Dedifferentiated amniotic fluid mesenchymal stem cell (primary cell): ENCODE results near the gene TMEM39B.
"Not testable (repeated sequence)": the region's sequence is repeated elsewhere in the genome, so short reads cannot be mapped to it uniquely, and the experiment has no call there.

Source experiments
- DNase-seq: peaks from one replicate; pipeline ENCODE4 v3.0.0-alpha.2; 2016; ENCODE audit errors: extremely low spot score

TMEM39B gene

GRCh38 chr1:32068957-32069588 lies 3.7 kb upstream of the TMEM39B start:
- DNase-seq = no peak

GRCh38 chr1:32071758-32072621 lies 749 bp upstream of the TMEM39B start:
- peak; percentile 30 for DNase-seq

GRCh38 chr1:32073299-32074229 lies 825 bp downstream of the TMEM39B start:
- DNase-seq = peak; percentile 87

- no peak for DNase-seq
These were observed 2.1 kb downstream of the TMEM39B start for GRCh38 chr1:32074841-32075240.

- DNase-seq = no peak
These were observed 4.7 kb downstream of the TMEM39B start for GRCh38 chr1:32077451-32077850.

- DNase-seq = no peak
These were observed 9.3 kb downstream of the TMEM39B start for GRCh38 chr1:32082022-32082421.

- not testable (repeated sequence) for DNase-seq
These were observed 13.6 kb downstream of the TMEM39B start for GRCh38 chr1:32086381-32086780.

GRCh38 chr1:32091176-32091575 lies 18.4 kb downstream of the TMEM39B start:
- DNase-seq = no peak

GRCh38 chr1:32091591-32091990 lies 18.9 kb downstream of the TMEM39B start:
- no peak for DNase-seq

GRCh38 chr1:32094746-32095521 lies 22.2 kb downstream of the TMEM39B start:
- no peak for DNase-seq

GRCh38 chr1:32099426-32099825 lies 26.7 kb downstream of the TMEM39B start:
- no peak for DNase-seq

- no peak for DNase-seq
These were observed 27.6 kb downstream of the TMEM39B start for GRCh38 chr1:32100359-32100758.

- DNase-seq = peak; percentile 50
These were observed 28.3 kb downstream of the TMEM39B start for GRCh38 chr1:32100807-32101708.

- no peak for DNase-seq
These were observed 31.4 kb downstream of the TMEM39B start for GRCh38 chr1:32104127-32104526.

- DNase-seq = no peak
These were observed 32.6 kb downstream of the TMEM39B start for GRCh38 chr1:32105338-32105737.

- no peak for DNase-seq
These were observed 34.0 kb downstream of the TMEM39B start for GRCh38 chr1:32106663-32107275.

- peak; percentile 96 for DNase-seq
These were observed 35.3 kb downstream of the TMEM39B start, which contains the start of gene KPNA6 for GRCh38 chr1:32107742-32108661. TSS of gene KPNA6 (plus strand) at chr1:32108056. CDS start at chr1:32108131, 75 bp downstream.

- no peak for DNase-seq
These were observed 38.4 kb downstream of the TMEM39B start for GRCh38 chr1:32111040-32111623.
